B cell (primary cell): Measurements from ENCODE around the gene RNF25. TPM values are rescaled to one million over a fixed set of nuclear protein-coding genes. Genes with fewer than 3 reads are reported as not detected.

Experiments used
- ATAC-seq: fragments of 200-7000 bp; cut with Tn5 transposase; one replicate; pipeline ENCODE4 v1.10.0; 2021; ENCODE audit warnings: low read depth, mild to moderate bottlenecking, moderate number of reproducible peaks, moderate library complexity
- CTCF ChIA-PET: fragments of 350-600 bp; sonication (Branson Sonifier 250); formaldehyde crosslinking; loops from one replicate; lab custom pipeline; 2021; ENCODE audit warnings: antibody characterized with exemption, inconsistent platforms; lab: Charles Lee
- POLR2A ChIA-PET: fragments of 350-600 bp; sonication (Branson Sonifier 250); formaldehyde crosslinking; loops from one replicate; lab custom pipeline; 2021; ENCODE audit warnings: antibody characterized with exemption; lab: Charles Lee
- DNase-seq: peaks from one replicate; pipeline ENCODE4 v3.0.0; 2013
- H2AFZ ChIP-seq: 2 replicates; pipeline ENCODE4 v1.6.1; 2012; ENCODE audit warnings: mild to moderate bottlenecking, low read depth, low read length; ENCODE audit not compliant: insufficient read depth, poor library complexity, severe bottlenecking
- H3K27ac ChIP-seq, 2 donors: 1 replicate in 1 of 2; 2 replicates in 1 of 2; pipeline ENCODE4 v1.5.1; 2012 to 2013; ENCODE audit warnings: low read length in 2 of 2, mild to moderate bottlenecking in 2 of 2, moderate library complexity in 1 of 2
- H3K27me3 ChIP-seq, 4 experiments: fragments of 200-600 bp in 1 of 4; sonication (generic) in 1 of 4; replicated peaks in 1 of 4; 1 replicate in 2 of 4; 2 replicates in 2 of 4; pipeline versions ENCODE4 v1.6.1 to v1.7.0; 2013 to 2016; ENCODE audit warnings: low read length in 3 of 4, mild to moderate bottlenecking in 2 of 4, mixed read lengths in 1 of 4, moderate library complexity in 1 of 4; ENCODE audit not compliant: insufficient read depth in 4 of 4, control insufficient read depth in 3 of 4; ENCODE audit errors: control extremely low read depth in 1 of 4
- H3K36me3 ChIP-seq, 2 experiments: replicated peaks in 1 of 2; 1 replicate in 1 of 2; 2 replicates in 1 of 2; pipeline versions ENCODE4 v1.6.1 to v1.7.1; 2013; ENCODE audit warnings: low read length in 1 of 2; ENCODE audit not compliant: insufficient read depth in 2 of 2, control insufficient read depth in 1 of 2; ENCODE audit errors: control extremely low read depth in 1 of 2, extremely low read depth in 1 of 2
- H3K4me1 ChIP-seq, 2 donors: fragments of 200-600 bp in 1 of 2; sonication (generic) in 1 of 2; 1 replicate in 1 of 2; 2 replicates in 1 of 2; pipeline versions ENCODE4 v1.5.1 to v1.6.1; 2013 to 2017; ENCODE audit warnings: low read length in 2 of 2; ENCODE audit not compliant: control insufficient read depth in 2 of 2, insufficient read depth in 2 of 2
- H3K4me2 ChIP-seq: replicated peaks from 2 replicates; pipeline ENCODE3; 2012; ENCODE audit warnings: mild to moderate bottlenecking, low read depth, low read length; ENCODE audit not compliant: poor library complexity, severe bottlenecking
- H3K4me3 ChIP-seq, 5 experiments: fragments of 200-600 bp in 1 of 5; sonication (generic) in 1 of 5; 1 replicate in 3 of 5; 2 replicates in 2 of 5; pipeline versions ENCODE4 v1.5.1 to v1.7.0; 2011 to 2016; ENCODE audit warnings: low read length in 4 of 5, mild to moderate bottlenecking in 4 of 5, low read depth in 2 of 5, control low read depth in 1 of 5, moderate library complexity in 1 of 5; ENCODE audit not compliant: insufficient read depth in 1 of 5; ENCODE audit errors: control extremely low read depth in 1 of 5, extremely low read depth in 1 of 5
- H3K79me2 ChIP-seq: fragments of 200-600 bp; sonication (generic); one replicate; pipeline ENCODE4 v1.6.0; 2016; ENCODE audit warnings: low read length; ENCODE audit not compliant: control insufficient read depth, insufficient read depth
- H3K9ac ChIP-seq: fragments of 200-600 bp; sonication (generic); 2 replicates; pipeline ENCODE4 v1.6.1; 2017; ENCODE audit warnings: mild to moderate bottlenecking, low read length, moderate library complexity
- H3K9me3 ChIP-seq, 3 donors: one replicate each; pipeline versions ENCODE4 v1.6.1 to v1.7.1; 2013; ENCODE audit warnings: low read length in 2 of 3; ENCODE audit not compliant: control insufficient read depth in 2 of 3, insufficient read depth in 1 of 3; ENCODE audit errors: control extremely low read depth in 1 of 3
- H4K20me1 ChIP-seq: 2 replicates; pipeline ENCODE4 v1.6.0; 2012; ENCODE audit warnings: mild to moderate bottlenecking, low read length; ENCODE audit not compliant: insufficient read depth, control insufficient read depth, poor library complexity, severe bottlenecking
- H3K27ac Mint-ChIP-seq: one replicate; pipeline ENCODE4 v1.8.0; 2021; ENCODE audit warnings: mixed read lengths
- H3K27me3 Mint-ChIP-seq: one replicate; pipeline ENCODE4 v1.8.0; 2021; ENCODE audit warnings: mixed read lengths
- H3K4me1 Mint-ChIP-seq: one replicate; pipeline ENCODE4 v1.8.0; 2021; ENCODE audit warnings: mixed read lengths
- H3K4me3 Mint-ChIP-seq: one replicate; pipeline ENCODE4 v1.8.0; 2021; ENCODE audit warnings: mixed read lengths
- H3K9me3 Mint-ChIP-seq: one replicate; pipeline ENCODE4 v1.8.0; 2022; ENCODE audit warnings: mixed read lengths; ENCODE audit not compliant: insufficient read depth
- EZH2 ChIP-seq: IDR thresholded peaks from 2 replicates; pipeline ENCODE4 v1.6.1; 2012; ENCODE audit warnings: borderline replicate concordance, low read depth, mild to moderate bottlenecking, moderate library complexity, low read length; ENCODE audit not compliant: insufficient read depth, poor library complexity, severe bottlenecking
- WGBS: methylation state at CpG from one replicate; pipeline ENCODE4 v1.1.5; 2013; ENCODE audit warnings: missing lambda C conversion rate; ENCODE audit not compliant: insufficient coverage; 5-methylcytosine and 5-hydroxymethylcytosine counted together
- intact Hi-C: fragments of 100-400 bp; cut with micrococcal nuclease; formaldehyde crosslinking; loops from one replicate; pipeline ENCODE4 v1.10.0; 2022
- polyA plus RNA-seq: library from polyadenylated mRNA; depleted of rRNA; stranded (reverse); fragments of >200 nt; gene quantifications from 2 replicates; pipeline ENCODE4 v1.2.3, GENCODE V29; 2012
- total RNA-seq, 2 donors: library from RNA; stranded (reverse); fragments of 120-200 nt in 1 of 2; gene quantifications; 1 replicate in 1 of 2; 2 replicates in 1 of 2; pipeline versions ENCODE4 v1.2.3 to v1.2.4, GENCODE V29; 2013 to 2022
- TF ChIP-seq, protein P1 (sequence below): fragments of 200-600 bp; IDR thresholded peaks from one replicate; pipeline ENCODE4 v1.8.0; 2022; ENCODE audit warnings: antibody characterized with exemption, mild to moderate bottlenecking

RNF25 gene
- total and polyA plus RNA-seq, 2 donors (not counting 1 experiment from before 2014, with no cell fraction given): 31.7 to 35.6 TPM

- no peaks in the 10 kb centered on the region for H3K27me3 ChIP-seq
- no peak overlapping the region for H3K9ac ChIP-seq
- no peaks in the 10 kb centered on the region for H3K9me3 ChIP-seq
- Mint-ChIP-seq H3K4me1 (peaks cover 3% of the 10 kb centered on the region), H3K9me3 (no peaks in the 10 kb centered on the region), H3K27ac (no peak overlapping the region), H3K4me3 (no peak overlapping the region), H3K27me3 (no peaks in the 10 kb centered on the region)
- DNase-seq (no peak), ATAC-seq (no peak)
- no peak overlapping the region for H3K27ac ChIP-seq
- no peaks in the 10 kb centered on the region for H3K36me3 ChIP-seq
- ChIA-PET POLR2A (no interaction called here), CTCF (no interaction called here)
- H3K4me2 ChIP-seq: no peak overlapping the region
- H2AFZ ChIP-seq: no peak overlapping the region
- no peak overlapping the region for H3K4me3 ChIP-seq
- TF ChIP-seq EZH2: no peak
- TF ChIP-seq, protein P1, sequence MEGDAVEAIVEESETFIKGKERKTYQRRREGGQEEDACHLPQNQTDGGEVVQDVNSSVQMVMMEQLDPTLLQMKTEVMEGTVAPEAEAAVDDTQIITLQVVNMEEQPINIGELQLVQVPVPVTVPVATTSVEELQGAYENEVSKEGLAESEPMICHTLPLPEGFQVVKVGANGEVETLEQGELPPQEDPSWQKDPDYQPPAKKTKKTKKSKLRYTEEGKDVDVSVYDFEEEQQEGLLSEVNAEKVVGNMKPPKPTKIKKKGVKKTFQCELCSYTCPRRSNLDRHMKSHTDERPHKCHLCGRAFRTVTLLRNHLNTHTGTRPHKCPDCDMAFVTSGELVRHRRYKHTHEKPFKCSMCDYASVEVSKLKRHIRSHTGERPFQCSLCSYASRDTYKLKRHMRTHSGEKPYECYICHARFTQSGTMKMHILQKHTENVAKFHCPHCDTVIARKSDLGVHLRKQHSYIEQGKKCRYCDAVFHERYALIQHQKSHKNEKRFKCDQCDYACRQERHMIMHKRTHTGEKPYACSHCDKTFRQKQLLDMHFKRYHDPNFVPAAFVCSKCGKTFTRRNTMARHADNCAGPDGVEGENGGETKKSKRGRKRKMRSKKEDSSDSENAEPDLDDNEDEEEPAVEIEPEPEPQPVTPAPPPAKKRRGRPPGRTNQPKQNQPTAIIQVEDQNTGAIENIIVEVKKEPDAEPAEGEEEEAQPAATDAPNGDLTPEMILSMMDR: no peak
- no peaks in the 10 kb centered on the region for H3K79me2 ChIP-seq
- intact Hi-C loops: no loop called here
- H3K4me1 ChIP-seq: peaks cover 0 to 3% of the 10 kb centered on the region in 2 donors
- H4K20me1 ChIP-seq: no peaks in the 10 kb centered on the region
- WGBS: 98% methylated on average over 9 of the region's 9 CpGs
Measured at GRCh38 chr2:218618102-218618860, 53.5 kb downstream of the RNF25 start.

GRCh38 chr2:218615868-218616315, 55.9 kb downstream of the RNF25 start:
- Histone ChIP-seq H3K4me2 (no peak overlapping the region), H3K9ac (no peak overlapping the region), H3K36me3 (no peaks in the 10 kb centered on the region), H2AFZ (no peak overlapping the region), H3K27me3 (peaks cover 0 to 3% (median 0%) of the 10 kb centered on the region in 4 experiments), H3K4me1 (no peaks in the 10 kb centered on the region), H3K9me3 (no peaks in the 10 kb centered on the region), H4K20me1 (no peaks in the 10 kb centered on the region), H3K79me2 (no peaks in the 10 kb centered on the region), H3K27ac (no peak overlapping the region), H3K4me3 (no peak overlapping the region)
- Mint-ChIP-seq H3K4me3 (no peak overlapping the region), H3K9me3 (no peaks in the 10 kb centered on the region), H3K27me3 (no peaks in the 10 kb centered on the region), H3K4me1 (no peaks in the 10 kb centered on the region), H3K27ac (no peak overlapping the region)
- ChIA-PET CTCF (no interaction called here), POLR2A (no interaction called here)
- no peak for TF ChIP-seq EZH2
- TF ChIP-seq, protein P1: no peak
- 93% methylated on average over 6 of the region's 6 CpGs for WGBS
- intact Hi-C loops: no loop called here
- ATAC-seq: no peak
- DNase-seq: no peak
